HepG2 (cell line): ENCODE data around the gene RRP36. TPM values are rescaled to one million over a fixed set of nuclear protein-coding genes. Genes with fewer than 3 reads are reported as not detected.

Experiments
- ATAD3A ChIP-seq: sonication (generic); formaldehyde crosslinking; IDR thresholded peaks from 2 replicates; pipeline ENCODE4 v1.4.0; 2020; ENCODE audit warnings: missing genetic modification reagents
- ATF5 ChIP-seq: sonication (generic); formaldehyde crosslinking; IDR thresholded peaks from 2 replicates; pipeline ENCODE4 v1.4.0; 2020; ENCODE audit warnings: mild to moderate bottlenecking, low read depth, missing genetic modification reagents
- CC2D1A ChIP-seq: sonication (generic); formaldehyde crosslinking; IDR thresholded peaks from 2 replicates; pipeline ENCODE4 v1.8.1; 2023; ENCODE audit warnings: mild to moderate bottlenecking, missing genetic modification reagents
- CENPT ChIP-seq: sonication (generic); formaldehyde crosslinking; IDR thresholded peaks from 2 replicates; pipeline ENCODE4 v1.8.0; 2022; ENCODE audit warnings: low read depth, mild to moderate bottlenecking, moderate library complexity, missing genetic modification reagents
- FOXK1 ChIP-seq: sonication (generic); formaldehyde crosslinking; IDR thresholded peaks from 2 replicates; pipeline ENCODE4 v1.4.0; 2020; ENCODE audit warnings: low read depth, missing genetic modification reagents, borderline replicate concordance
- MNT ChIP-seq: fragments of 450-650 bp; IDR thresholded peaks from 2 replicates; pipeline ENCODE4 v1.6.1; 2016
- MXI1 ChIP-seq: IDR thresholded peaks from 3 replicates; pipeline ENCODE4 v1.6.1; 2012; ENCODE audit warnings: low read depth, low read length, inconsistent platforms, borderline replicate concordance
- NONO ChIP-seq, 2 experiments: fragments of 450-650 bp in 1 of 2; sonication (generic) in 1 of 2; formaldehyde crosslinking in 1 of 2; IDR thresholded peaks in 1 of 2; conservative IDR thresholded peaks in 1 of 2; 2 replicates each; pipeline versions ENCODE4 v1.6.1 to v1.8.0; 2017 to 2022; ENCODE audit warnings: mild to moderate bottlenecking in 1 of 2, missing genetic modification reagents in 1 of 2, moderate library complexity in 1 of 2
- PLRG1 ChIP-seq: fragments of 450-650 bp; conservative IDR thresholded peaks from 2 replicates; pipeline ENCODE4 v1.6.1; 2016
- SIX1 ChIP-seq: sonication (generic); formaldehyde crosslinking; IDR thresholded peaks from 2 replicates; pipeline ENCODE4 v1.4.0; 2020; ENCODE audit warnings: missing genetic modification reagents, borderline replicate concordance
- SMAD1 ChIP-seq: sonication (generic); formaldehyde crosslinking; IDR thresholded peaks from 2 replicates; pipeline ENCODE4 v1.4.0; 2020; ENCODE audit warnings: missing genetic modification reagents, low read depth, mild to moderate bottlenecking, borderline replicate concordance
- SP140L ChIP-seq: sonication (generic); formaldehyde crosslinking; IDR thresholded peaks from 2 replicates; pipeline ENCODE4 v1.4.0; 2020; ENCODE audit warnings: missing genetic modification reagents, borderline replicate concordance
- TEAD2 ChIP-seq: sonication (generic); formaldehyde crosslinking; IDR thresholded peaks from 2 replicates; pipeline ENCODE4 v1.9.0; 2021; ENCODE audit warnings: missing genetic modification reagents
- ZBTB8A ChIP-seq: sonication (generic); formaldehyde crosslinking; IDR thresholded peaks from 2 replicates; pipeline ENCODE4 v1.4.0; 2020; ENCODE audit warnings: mild to moderate bottlenecking, low read depth, missing genetic modification reagents, borderline replicate concordance
- ZFP36L2 ChIP-seq: sonication (generic); formaldehyde crosslinking; IDR thresholded peaks from 2 replicates; pipeline ENCODE4 v1.4.0; 2020; ENCODE audit warnings: missing genetic modification reagents
- ZHX2 ChIP-seq, 2 experiments: sonication (generic) in 1 of 2; formaldehyde crosslinking in 1 of 2; IDR thresholded peaks; 2 replicates each; pipeline versions ENCODE4 v1.6.1 to v1.9.0; 2014 to 2022; ENCODE audit warnings: antibody characterized with exemption in 1 of 2, borderline replicate concordance in 1 of 2, inconsistent platforms in 1 of 2, low read depth in 1 of 2, missing genetic modification reagents in 1 of 2
- ZNF879 ChIP-seq: sonication (generic); formaldehyde crosslinking; IDR thresholded peaks from 2 replicates; pipeline ENCODE4 v1.8.1; 2023; ENCODE audit warnings: missing genetic modification reagents
- polyA plus RNA-seq, 8 experiments: library from polyadenylated mRNA; depleted of rRNA in 3 of 8; stranded (reverse) in 7 of 8; unstranded in 1 of 8; fragments of >200 nt; fragmentation: Illumina TruSeq in 4 of 8; extraction: Trizol in 4 of 8; gene quantifications; 2 replicates each; pipeline versions ENCODE4 v1.2.1 to v1.2.3, GENCODE V29; 2011 to 2016; ENCODE audit warnings: low read depth in 4 of 8, missing spikeins in 1 of 8, mixed read lengths in 1 of 8; ENCODE audit not compliant: insufficient read depth in 1 of 8
- total RNA-seq, 5 experiments: library from RNA; depleted of rRNA; stranded (reverse); fragments of >200 nt; fragmentation: Illumina TruSeq; extraction: Trizol; gene quantifications; 2 replicates each; pipeline ENCODE4 v1.2.3, GENCODE V29; 2016; ENCODE audit warnings: low read depth in 1 of 5
- TF ChIP-seq, protein P1 (sequence below): sonication (generic); formaldehyde crosslinking; IDR thresholded peaks from 2 replicates; pipeline ENCODE4 v1.4.0; 2020; ENCODE audit warnings: missing genetic modification reagents, borderline replicate concordance

RRP36 gene
- total and polyA plus RNA-seq, 2 of the 13 experiments (the other 11 are each of a cell fraction or from before 2014, with no cell fraction given), result 29.5 to 144 TPM

DNA sequence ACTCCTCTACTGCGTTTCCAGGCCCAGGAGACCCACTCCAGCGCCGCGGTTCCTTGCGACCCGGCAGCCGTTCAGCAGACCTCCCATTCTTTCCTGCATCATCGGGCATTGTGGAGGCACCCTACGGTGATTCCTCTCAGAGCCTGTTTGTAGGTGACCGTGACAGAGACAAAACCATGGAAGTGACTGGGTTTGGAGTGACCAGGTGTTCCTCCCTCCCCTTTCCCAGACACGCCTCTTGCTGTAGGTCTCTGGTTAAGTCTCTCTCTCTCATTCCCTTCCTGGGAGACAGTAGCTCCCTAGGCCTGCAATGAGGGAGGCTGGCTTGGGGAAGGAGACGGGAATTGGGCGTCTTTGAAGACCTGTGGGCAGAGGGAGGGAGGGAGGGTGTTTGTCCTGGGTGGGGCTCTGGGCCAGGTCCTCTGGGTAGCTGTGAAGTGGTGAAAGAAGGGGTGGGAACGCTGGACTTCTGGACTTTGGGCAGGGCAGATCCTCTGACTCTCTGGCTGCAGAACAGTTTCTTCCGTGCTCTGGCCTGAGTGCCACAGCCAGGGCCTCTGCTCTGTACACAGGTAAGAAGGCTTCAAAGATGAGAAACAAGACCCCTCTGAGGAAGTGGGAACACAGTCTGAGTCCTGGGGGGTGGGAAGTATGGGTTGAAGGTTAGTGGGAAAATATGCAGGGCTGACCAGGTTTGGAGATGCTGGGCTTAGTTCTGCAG is 38.8 kb downstream of the RRP36 start (continued):
- no peak for TF ChIP-seq ZHX2 (IDR thresholded peaks at IDR 0.05; ENCODE audit: low read depth)
- no peak for TF ChIP-seq ZHX2 (CRISPR knock-in tag; IDR thresholded peaks at IDR 0.05; ENCODE audit: borderline replicate concordance)
- TF ChIP-seq ATAD3A, result no peak
- no peak for TF ChIP-seq TEAD2 (CRISPR knock-in tag)
- TF ChIP-seq PLRG1, result no peak
- TF ChIP-seq ATF5 (CRISPR knock-in tag), result no peak
- no peak for TF ChIP-seq ZBTB8A
- no peak for TF ChIP-seq MNT
- peak; percentile 93; the same call in 1 of the 2 replicates for TF ChIP-seq SMAD1 (CRISPR knock-in tag)
- TF ChIP-seq, protein P1, sequence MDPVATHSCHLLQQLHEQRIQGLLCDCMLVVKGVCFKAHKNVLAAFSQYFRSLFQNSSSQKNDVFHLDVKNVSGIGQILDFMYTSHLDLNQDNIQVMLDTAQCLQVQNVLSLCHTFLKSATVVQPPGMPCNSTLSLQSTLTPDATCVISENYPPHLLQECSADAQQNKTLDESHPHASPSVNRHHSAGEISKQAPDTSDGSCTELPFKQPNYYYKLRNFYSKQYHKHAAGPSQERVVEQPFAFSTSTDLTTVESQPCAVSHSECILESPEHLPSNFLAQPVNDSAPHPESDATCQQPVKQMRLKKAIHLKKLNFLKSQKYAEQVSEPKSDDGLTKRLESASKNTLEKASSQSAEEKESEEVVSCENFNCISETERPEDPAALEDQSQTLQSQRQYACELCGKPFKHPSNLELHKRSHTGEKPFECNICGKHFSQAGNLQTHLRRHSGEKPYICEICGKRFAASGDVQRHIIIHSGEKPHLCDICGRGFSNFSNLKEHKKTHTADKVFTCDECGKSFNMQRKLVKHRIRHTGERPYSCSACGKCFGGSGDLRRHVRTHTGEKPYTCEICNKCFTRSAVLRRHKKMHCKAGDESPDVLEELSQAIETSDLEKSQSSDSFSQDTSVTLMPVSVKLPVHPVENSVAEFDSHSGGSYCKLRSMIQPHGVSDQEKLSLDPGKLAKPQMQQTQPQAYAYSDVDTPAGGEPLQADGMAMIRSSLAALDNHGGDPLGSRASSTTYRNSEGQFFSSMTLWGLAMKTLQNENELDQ (CRISPR knock-in tag), result no peak
- no peak for TF ChIP-seq SP140L (CRISPR knock-in tag)
- TF ChIP-seq CC2D1A (CRISPR knock-in tag), result no peak
- TF ChIP-seq NONO (IDR thresholded peaks at IDR 0.05), result no peak
- peak; percentile 84 for TF ChIP-seq NONO (CRISPR knock-in tag; conservative IDR thresholded peaks at IDR 0.05)
- TF ChIP-seq MXI1, result 0 out of 3 replicates have a peak, but pooled peaks have one; percentile 5
- TF ChIP-seq CENPT, result no peak
- TF ChIP-seq ZNF879 (CRISPR knock-in tag), result 0 out of 2 replicates have a peak, but pooled peaks have one; percentile 42
- TF ChIP-seq ZFP36L2 (CRISPR knock-in tag), result no peak
- peak; percentile 57; the same call in 1 of the 2 replicates for TF ChIP-seq FOXK1 (CRISPR knock-in tag)
- no peak for TF ChIP-seq SIX1 (CRISPR knock-in tag)
